Activated CD8-positive, alpha-beta memory T cell treated with anti-CD3 and anti-CD28 coated beads for 36 hours (primary cell): ENCODE data around the gene SRGAP3. TPM values are rescaled to one million over a fixed set of nuclear protein-coding genes. Genes with fewer than 3 reads are reported as not detected.

ENCODE experiments used
- CTCF ChIA-PET: fragments of 350-600 bp; sonication (Branson Sonifier 250); formaldehyde crosslinking; loops from one replicate; lab custom pipeline; 2021; ENCODE audit warnings: antibody characterized with exemption; lab: Charles Lee
- POLR2A ChIA-PET: fragments of 350-600 bp; sonication (Branson Sonifier 250); formaldehyde crosslinking; loops from one replicate; lab custom pipeline; 2021; ENCODE audit warnings: antibody characterized with exemption; lab: Charles Lee
- total RNA-seq, 2 experiments: library from RNA; stranded (reverse); gene quantifications; one replicate each; pipeline ENCODE4 v1.2.3, GENCODE V29; 2021

Gene SRGAP3
- total RNA-seq, 2 experiments from 2014 or later: 0.11 to 0.99 TPM

GRCh38 chr3:8975081-8976020 is 274.1 kb downstream of the SRGAP3 start:
- CTCF ChIA-PET: interaction anchor here (0.7 to 1.1 kb wide), 2 partner anchors 326 to 335 kb away, joined by 3 read pairs; no protein-coding TSS in a partner anchor
- POLR2A ChIA-PET: no interaction called here

- ChIA-PET POLR2A (no interaction called here), CTCF (interaction anchor here (0.7 to 1.1 kb wide), 2 partner anchors 327 to 336 kb away, joined by 3 read pairs; no protein-coding TSS in a partner anchor)
These were observed 275.0 kb downstream of the SRGAP3 start for GRCh38 chr3:8974458-8974857.

GRCh38 chr3:8972639-8973038 is 276.8 kb downstream of the SRGAP3 start:
- POLR2A ChIA-PET: no interaction called here
- CTCF ChIA-PET: interaction anchor here (0.9 to 2.6 kb wide), 5 partner anchors 10 to 332 kb away, joined by 3 to 19 read pairs (median 5); no protein-coding TSS in a partner anchor

- POLR2A ChIA-PET: no interaction called here
- CTCF ChIA-PET: interaction anchor here (0.8 to 2.6 kb wide), 7 partner anchors 10 to 392 kb away, joined by 3 to 19 read pairs (median 3); partner anchors contain the start of gene THUMPD3
These were observed 278.4 kb downstream of the SRGAP3 start for GRCh38 chr3:8970971-8971589.

- ChIA-PET CTCF (no interaction called here), POLR2A (no interaction called here)
These were observed 280.2 kb downstream of the SRGAP3 start for GRCh38 chr3:8969241-8969640.

- POLR2A ChIA-PET: no interaction called here
- CTCF ChIA-PET: no interaction called here
These were observed 281.0 kb downstream of the SRGAP3 start for GRCh38 chr3:8968375-8968882.

GRCh38 chr3:8967553-8967952 is 281.9 kb downstream of the SRGAP3 start:
- ChIA-PET CTCF (interaction anchor here (1.5 to 1.8 kb wide), 2 partner anchors 20 to 334 kb away, joined by 4 to 8 read pairs; no protein-coding TSS in a partner anchor), POLR2A (no interaction called here)

- ChIA-PET CTCF (interaction anchor here (1.5 to 1.8 kb wide), 2 partner anchors 21 to 335 kb away, joined by 4 to 8 read pairs; no protein-coding TSS in a partner anchor), POLR2A (interaction anchor here (0.6 kb wide), 1 partner anchor 18 kb away, joined by 7 read pairs; no protein-coding TSS in a partner anchor)
These were observed 282.6 kb downstream of the SRGAP3 start for GRCh38 chr3:8966820-8967348.

- ChIA-PET POLR2A (interaction anchor here (0.6 kb wide), 1 partner anchor 17 kb away, joined by 7 read pairs; no protein-coding TSS in a partner anchor), CTCF (interaction anchor here (1.5 to 1.8 kb wide), 2 partner anchors 21 to 336 kb away, joined by 4 to 8 read pairs; no protein-coding TSS in a partner anchor)
These were observed 283.2 kb downstream of the SRGAP3 start for GRCh38 chr3:8966150-8966819.

GRCh38 chr3:8964436-8965370 is 284.7 kb downstream of the SRGAP3 start:
- CTCF ChIA-PET: no interaction called here
- POLR2A ChIA-PET: no interaction called here

- CTCF ChIA-PET: interaction anchor here (0.7 kb wide), 1 partner anchor 9 kb away, joined by 4 read pairs; no protein-coding TSS in a partner anchor
- POLR2A ChIA-PET: no interaction called here
These were observed 286.2 kb downstream of the SRGAP3 start, which contains the start of gene RAD18 for GRCh38 chr3:8963137-8963853. Gene RAD18 (minus strand): TSS chr3:8963472. CDS start chr3:8963385, 87 bp downstream.

GRCh38 chr3:8962226-8962861 is 287.1 kb downstream of the SRGAP3 start:
- ChIA-PET POLR2A (no interaction called here), CTCF (interaction anchor here (0.7 kb wide), 1 partner anchor 10 kb away, joined by 4 read pairs; no protein-coding TSS in a partner anchor)

- CTCF ChIA-PET: interaction anchor here (0.6 kb wide), 1 partner anchor 741 kb away, joined by 3 read pairs; no protein-coding TSS in a partner anchor
These were observed 289.8 kb downstream of the SRGAP3 start for GRCh38 chr3:8959668-8960067.

GRCh38 chr3:8954938-8955763 is 294.3 kb downstream of the SRGAP3 start:
- ChIA-PET CTCF (interaction anchor here (0.6 kb wide), 1 partner anchor 11 kb away, joined by 3 read pairs; no protein-coding TSS in a partner anchor), POLR2A (no interaction called here)

More at GRCh38 chr3:8959668-8960067, 289.8 kb downstream of the SRGAP3 start:
- POLR2A ChIA-PET: no interaction called here

GRCh38 chr3:8953313-8953712 is 296.1 kb downstream of the SRGAP3 start:
- ChIA-PET CTCF (no interaction called here), POLR2A (no interaction called here)
